GM23248 (cell line): ENCODE results near the gene SRPK3.

Experiments used
- EZH2 ChIP-seq: fragments of 200-600 bp; sonication (generic); IDR thresholded peaks from 2 replicates; pipeline ENCODE4 v1.6.1; 2018; ENCODE audit warnings: antibody characterized with exemption, mild to moderate bottlenecking; ENCODE audit not compliant: insufficient read depth, poor library complexity, severe bottlenecking
- EZH2phosphoT487 ChIP-seq: fragments of 200-600 bp; sonication (generic); IDR thresholded peaks from 2 replicates; pipeline ENCODE4 v1.6.1; 2018; ENCODE audit warnings: antibody characterized with exemption, moderate library complexity, mild to moderate bottlenecking, low read depth; ENCODE audit not compliant: insufficient read depth

DNA sequence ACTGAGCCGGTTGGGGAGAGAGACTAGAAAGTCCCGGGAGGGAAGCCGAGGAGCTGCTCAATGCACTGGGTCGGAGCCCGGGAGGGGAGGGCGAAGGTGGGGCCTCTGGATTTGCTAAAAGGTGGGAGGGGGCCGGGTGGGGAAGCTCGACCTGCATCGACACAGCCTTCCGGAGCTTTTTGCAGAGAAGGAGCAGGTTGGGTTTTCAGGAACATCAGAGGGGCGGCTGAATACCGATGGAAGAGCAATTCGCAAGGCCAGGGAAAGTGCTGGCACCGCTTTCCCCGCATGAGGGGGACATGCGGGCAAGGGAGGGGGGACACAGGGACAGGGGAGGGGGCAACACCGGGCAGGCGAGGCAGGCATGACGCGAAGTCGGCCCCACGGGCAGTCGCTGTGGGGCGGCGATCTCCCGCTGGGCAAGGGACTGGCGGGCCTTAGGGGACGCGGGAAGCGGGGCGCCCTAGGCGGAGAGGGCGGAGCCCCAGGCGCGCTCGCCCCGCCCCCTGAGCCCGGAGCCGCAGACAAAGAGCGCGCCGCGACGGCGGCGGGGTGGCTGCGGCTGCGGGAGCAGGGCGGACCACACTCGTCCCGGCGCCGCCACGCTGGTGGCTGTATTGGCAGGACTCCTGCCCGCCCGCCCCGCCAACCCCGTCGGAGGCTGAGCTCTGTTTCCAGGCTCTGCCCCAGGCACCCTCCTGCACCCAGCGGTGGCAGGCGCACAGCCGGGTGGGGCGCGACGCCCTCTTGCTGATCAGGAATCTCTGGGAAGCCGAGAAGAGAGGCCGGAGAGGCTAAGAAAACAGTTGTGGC is 37.9 kb downstream of the SRPK3 start:
- TF ChIP-seq EZH2, result no peak
- no peak for TF ChIP-seq EZH2phosphoT487
